GM19395 (cell line): ENCODE measurements around the gene C19orf67.

ENCODE experiments used
- ATAC-seq: cut with Tn5 transposase; IDR thresholded peaks from one replicate; pipeline ENCODE4 v1.9.1; 2021; ENCODE audit warnings: mild to moderate bottlenecking, moderate library complexity; ENCODE audit not compliant: unreplicated experiment

Gene C19orf67

DNA sequence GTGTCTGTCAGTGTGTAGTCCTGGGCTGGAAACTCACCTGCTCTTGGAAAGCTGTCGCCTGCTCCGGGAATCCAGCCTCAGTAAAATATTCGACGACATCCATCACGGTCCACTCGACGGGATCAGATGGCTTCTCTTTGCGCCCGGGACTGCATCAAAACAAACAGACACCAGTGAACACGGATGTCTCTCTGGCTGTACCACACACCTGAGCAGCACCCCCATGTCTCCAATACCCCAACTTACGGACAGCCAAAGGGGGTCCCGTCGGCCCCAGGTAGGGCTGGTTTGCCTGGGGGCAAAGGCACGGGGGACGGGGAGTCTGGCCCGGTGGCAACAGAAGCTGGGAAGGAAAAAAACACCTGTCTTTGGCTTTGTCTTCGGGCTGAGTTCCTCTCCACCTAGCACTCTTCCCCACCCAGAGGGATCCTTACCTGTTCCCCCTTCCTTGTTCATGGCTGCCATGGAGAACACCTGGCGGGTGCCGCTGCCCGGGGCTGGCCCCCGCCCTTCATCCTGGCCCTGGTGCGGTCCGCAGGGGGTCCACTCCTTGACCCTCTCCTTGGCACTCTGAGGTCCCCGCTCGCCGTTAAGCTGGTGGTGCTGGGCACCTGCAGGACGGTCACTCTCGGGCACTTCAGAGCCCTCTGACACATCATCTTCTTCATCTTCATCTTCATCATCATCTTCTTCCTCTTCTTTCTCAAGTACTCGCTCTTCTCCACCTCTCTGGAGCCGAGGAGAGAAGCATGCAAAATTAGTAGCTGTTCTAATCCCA is 3.2 kb upstream of the C19orf67 start:
- no peak for ATAC-seq

DNA sequence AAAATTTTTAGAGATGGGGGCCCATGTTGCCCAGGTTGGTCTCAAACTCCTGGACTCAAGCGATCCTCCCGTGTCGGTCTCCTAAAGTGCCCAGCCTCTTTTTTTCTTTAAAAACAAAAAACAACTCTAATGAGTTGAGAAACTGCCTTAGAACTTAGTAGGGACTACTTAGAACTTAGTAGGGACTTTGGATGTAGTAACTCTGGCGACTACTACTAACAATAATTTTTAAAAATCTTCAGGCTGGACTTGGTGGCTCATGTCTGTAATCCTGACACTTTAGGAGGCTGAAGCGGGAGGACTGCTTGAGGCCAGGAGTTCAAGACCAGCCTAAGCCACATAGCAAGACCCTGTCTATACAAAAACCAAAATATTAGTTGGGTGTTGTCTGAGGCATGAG is 515 bp upstream of the C19orf67 start:
- ATAC-seq: no peak

DNA sequence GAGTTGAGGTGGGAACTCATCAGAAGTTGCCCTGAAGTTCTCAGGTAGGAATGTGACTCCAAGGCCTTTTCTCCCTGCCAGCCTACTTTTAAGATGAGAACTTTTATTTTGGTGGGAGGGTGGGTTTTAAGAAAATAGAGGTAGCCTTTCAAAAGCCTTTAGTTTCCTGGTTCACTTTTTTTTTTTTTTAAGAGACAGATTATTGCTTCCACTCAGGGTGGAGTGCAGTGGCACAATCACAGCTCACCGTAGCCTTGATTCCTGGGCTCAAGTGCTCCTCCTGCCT is 3.0 kb downstream of the C19orf67 start:
- no peak for ATAC-seq

DNA sequence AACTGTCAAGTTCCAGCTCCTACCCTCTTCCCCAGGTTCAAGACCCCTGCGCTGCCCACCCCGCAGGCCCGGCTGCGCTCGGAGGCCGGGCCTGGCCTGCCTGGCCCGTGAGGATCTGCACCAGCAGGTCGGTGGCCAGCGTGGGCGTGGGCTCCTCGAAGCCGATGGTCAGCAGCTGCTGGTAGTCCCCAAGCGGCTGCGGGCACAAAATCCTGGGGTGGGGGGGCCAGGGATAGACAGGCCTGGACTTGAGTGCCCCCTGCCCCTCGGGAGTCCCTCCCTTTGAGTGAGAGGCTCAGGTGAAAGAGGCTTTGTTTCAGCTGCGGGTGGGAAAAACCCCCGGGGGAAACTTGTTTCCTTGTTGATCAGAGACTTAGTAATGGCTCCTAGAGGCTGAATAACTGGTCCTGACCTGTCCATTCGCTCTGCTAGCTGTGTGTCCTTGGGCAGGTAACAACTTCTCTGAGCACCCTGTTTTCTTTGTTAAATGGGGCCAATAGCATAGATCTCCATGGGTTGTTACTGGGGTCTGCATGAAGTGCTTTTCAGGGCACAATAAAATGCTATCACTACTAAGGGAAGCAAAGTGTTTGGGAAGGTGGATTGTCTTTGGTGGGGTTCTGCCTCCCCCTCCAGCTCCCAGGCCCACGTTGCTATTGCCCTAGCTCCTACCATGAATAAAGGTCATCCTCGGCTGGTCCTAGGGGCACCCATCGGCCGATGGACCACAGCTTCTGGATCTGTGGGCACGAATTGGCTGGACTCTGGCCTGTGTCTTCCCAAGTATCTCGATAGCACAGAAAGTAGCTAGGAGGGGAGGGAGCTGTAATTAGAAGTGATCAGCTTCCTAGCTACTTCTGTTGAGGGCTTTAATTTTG is 3.5 kb downstream of the C19orf67 start:
- peak; percentile 13 for ATAC-seq

DNA sequence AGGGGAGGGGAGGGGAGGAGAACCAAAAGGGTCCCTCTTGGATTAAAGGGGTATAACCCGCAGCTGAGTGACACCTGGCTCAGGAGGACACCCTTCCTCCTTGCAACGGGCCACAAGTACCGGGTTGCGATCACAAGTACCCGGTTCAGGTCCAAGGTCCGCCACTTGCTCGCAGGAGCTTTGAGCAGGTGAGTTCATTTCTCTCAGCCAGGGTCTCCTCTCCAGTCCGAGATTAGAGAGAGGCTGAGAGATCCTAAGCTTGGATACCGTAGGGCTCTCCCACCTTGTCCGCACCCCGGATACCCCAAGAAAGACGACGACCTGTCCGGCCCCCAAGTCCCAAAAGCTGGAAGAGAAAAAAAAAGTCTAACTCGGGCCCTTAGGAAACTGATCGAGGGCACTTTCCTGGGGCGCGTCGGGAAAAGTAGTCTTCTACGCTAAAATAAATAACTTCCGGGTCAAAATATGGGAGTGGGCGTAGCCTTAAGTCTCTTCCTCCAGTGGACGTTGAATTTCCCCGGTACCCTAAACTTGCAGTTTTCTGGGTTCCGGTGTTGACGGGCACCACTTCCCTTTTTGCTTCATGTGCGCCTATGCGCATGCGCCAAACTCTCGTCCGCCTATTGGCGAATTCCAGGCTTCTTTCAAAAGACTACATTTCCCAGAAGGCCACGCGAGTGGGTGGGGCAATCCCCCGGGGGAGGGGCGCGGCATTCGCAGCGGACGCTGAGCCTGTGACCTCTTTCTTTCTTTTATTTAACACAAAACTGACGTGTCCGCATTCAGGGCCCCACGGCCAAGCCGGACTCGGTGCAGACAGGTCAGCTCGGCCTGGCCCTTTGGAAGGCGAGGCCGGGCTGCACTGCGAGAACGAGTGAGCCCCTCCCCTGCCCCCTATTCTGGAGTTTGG is 4.4 kb downstream of the C19orf67 start:
- peak; percentile 83 for ATAC-seq

DNA sequence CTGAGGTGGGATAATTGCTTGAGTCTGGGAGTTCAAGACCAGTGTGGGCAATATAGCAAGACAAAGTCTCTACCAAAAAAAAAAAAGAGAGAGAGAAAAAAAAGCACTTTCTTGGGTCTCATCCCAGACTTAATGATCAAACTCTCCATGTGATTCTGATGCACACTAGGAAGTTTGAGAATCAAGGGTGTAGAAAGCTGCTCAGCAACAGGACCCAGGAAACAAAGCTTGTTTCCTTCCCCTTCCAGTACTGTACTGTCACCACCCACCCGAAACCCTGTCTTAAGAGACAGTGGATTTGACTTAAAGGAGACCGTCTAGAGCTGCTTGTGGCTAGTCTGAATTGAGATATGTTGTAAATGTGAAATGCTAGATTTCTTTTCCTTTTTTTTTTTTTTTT is 7.2 kb downstream of the C19orf67 start:
- ATAC-seq: no peak

DNA sequence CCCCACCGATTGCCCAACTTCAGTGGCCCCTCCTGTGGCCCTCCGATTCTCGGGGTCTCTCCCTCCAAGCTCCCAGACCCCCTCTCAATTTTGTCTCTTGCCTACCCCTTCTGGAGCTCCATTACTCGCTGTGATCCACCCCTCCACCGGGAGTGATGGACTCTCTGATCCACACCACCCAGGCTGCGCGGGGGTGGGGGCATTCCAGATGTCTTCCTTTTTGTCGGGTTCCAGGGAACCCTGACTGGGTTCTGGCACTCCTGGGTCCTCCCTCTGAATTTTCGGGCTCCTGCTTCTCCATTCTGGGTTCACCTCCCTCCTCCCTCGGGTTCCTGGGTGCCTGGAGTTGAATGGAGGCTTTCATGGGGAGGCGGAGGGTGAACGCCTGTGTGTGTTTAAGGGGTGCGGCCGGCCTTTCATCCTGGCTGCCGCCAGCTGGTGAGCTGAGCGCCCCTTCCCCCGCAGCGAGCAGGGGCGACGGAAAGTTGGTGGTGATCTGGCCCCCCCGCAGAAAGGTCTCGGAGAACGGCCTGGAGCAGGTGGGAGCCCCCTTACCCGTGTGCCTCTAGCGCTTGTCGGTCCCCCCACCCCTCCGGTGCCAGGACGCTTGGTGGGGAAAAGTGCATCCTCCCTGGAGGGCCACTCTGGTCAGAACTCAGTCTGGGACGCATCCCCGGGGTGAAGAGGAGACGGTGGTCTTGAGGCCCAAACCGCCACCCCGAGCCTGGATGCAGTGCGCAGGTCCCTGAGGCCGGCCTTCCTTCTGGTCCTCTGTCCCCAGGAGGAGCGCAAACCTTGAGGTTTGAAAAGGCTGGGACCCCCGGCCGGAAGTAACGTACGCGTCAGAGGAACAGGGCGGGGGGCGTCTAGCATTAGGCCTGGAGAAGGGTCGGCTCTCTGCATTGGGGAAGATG is 11.4 kb downstream of the C19orf67 start:
- no peak for ATAC-seq

DNA sequence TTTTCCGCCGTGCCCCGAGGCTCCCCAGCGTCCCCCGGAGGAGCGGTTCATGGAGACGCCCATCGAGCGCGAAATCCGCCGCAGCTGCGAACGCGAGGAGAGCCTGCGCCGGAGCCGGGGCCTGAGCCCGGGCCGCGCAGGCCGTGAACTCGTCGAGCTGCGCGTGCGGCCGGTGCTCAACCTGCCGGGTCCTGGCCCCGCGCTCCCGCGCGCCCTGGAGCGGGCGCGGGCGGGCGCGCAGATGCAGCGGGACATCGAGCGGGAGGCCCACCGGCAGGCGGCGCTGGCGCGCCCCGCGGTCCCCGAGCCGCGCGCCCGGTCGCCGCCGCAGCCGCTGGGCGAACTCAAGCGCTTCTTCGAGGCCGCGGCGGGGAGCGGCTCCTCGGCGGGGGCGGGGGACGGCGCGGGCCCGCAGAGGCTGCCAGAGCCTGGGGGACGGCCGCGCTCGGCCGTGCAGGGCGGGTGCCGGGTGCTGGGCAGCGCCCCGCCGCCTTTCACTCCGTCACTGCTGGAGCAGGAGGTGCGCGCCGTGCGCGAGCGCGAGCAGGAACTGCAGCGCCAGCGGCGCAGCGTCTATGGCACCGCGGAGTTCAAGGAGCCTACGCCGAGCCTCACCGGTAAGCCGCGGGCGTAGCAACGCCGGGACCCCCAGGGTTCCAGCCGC is 12.2 kb downstream of the C19orf67 start:
- ATAC-seq: no peak

DNA sequence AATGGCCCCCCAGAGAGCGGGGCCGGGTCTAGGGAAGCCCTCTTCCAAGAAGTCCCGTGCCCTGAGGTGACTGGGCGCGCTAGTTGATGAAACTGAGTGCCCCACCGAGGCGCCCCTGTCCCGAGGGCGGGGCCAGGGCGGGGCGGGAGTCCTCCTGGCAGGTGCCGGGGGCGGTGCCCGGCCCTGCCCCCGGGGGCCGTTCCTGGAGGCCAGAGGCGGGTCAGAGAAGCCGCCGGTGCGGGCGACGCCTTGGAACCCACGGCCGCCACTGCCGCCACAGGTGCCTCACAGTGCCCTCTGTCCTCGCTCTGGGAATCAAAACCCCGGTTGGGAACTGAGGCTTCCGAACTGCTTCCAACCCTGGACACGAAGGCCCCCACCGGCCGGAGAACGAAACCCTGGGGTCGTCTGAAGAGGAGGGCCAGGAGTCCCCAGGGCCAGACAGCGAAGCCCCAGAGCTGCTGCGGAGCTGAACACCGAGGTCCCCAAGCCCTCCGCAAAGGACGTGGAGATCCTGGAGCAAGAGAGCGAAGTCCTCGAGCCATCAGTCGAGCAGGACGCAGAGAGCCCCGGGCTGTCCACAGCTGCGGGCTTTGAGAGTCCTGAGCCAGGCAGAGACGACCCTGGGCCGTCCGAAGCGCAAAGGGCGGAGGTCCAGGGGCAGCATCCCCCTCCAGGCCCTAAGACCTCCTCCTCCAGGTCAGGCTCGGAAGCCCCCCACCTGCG is 12.9 kb downstream of the C19orf67 start, which contains the start of gene MISP3:
TSS of gene MISP3 (plus strand) at position 252 of the 726 bp plus-strand sequence. CDS start 524 bp downstream, outside the sequence.
- no peak for ATAC-seq

DNA sequence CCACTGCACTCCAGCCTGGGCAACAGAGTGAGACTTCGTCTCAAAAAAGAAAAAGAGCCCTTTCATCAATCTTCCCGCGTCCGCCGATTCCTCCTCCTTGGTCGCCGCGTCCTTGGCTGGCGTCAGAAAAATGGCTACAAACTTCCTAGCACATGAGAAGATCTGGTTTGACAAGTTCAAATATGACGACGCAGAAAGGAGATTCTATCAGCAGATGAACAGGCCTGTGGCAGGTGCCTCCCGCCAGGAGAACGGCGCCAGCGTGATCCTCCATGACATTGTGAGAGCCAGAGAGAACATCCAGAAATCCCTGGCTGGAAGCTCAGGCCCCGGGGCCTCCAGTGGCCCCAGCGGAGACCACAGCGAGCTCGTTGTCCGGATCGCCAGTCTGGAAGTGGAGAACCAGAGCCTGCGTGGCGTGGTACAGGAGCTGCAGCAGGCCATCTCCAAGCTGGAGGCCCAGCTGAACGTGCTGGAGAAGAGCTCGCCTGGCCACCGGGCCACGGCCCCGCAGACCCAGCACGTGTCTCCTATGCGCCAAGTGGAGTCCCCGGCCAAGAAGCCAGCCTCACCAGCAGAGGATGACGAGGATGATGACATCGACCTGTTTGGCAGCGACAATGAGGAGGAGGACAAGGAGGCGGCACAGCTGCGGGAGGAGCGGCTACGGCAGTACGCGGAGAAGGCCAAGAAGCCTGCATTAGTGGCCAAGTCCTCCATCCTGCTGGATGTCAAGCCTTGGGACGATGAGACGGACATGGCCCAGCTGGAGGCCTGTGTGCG is 15.1 kb downstream of the C19orf67 start:
- no peak for ATAC-seq

DNA sequence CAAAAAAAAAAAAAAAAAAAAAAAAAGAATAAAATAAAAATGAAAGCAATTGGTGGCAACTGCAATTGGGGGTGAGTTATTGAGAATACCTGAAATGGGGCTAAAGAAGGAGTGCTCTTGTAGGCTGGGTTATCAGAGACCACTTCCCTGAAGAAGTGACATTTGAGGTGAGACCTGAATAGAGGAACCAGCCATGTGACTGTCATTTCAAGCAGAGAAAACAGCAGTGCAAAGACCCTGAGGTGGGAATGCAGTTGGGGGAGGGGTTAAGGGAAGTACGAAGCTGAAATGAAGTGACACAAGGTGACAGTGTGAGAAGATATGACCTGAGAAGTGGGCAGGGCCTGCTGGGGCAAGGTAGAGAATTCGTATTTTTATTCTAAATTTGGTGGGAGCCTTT is 19.4 kb downstream of the C19orf67 start:
- no peak for ATAC-seq

DNA sequence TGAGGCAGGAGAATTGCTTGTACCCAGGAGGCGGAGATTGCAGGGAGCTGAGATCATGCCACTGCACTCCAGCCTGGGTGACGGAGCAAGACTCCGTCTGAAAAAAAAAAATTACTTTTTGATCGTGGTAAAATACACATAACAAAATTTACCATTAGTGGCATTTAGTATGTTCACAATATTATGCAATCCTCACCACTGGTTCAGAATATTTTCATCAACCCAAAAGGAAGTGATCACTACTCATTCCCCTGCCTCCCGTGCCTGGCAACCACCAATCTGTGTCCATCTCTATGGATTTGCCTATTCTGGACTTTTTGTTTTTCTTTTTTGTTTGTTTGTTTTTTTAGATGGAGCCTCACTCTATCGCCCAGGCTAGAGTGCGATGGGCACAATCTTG is 22.5 kb downstream of the C19orf67 start:
- no peak for ATAC-seq

DNA sequence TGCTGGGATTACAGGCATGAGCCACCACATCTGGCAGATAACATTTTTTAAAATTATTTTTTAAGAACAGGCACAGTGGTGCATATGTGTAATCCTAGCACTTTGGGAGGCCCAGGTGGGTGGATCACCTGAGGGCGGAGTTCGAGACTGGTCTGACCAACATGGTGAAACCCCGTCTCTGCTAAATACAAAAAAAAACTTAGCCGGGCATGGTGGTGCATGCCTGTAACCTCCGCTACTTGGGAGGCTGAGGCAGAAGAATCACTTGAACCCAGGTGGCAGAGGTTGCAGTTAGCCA is 23.1 kb downstream of the C19orf67 start:
- no peak for ATAC-seq

DNA sequence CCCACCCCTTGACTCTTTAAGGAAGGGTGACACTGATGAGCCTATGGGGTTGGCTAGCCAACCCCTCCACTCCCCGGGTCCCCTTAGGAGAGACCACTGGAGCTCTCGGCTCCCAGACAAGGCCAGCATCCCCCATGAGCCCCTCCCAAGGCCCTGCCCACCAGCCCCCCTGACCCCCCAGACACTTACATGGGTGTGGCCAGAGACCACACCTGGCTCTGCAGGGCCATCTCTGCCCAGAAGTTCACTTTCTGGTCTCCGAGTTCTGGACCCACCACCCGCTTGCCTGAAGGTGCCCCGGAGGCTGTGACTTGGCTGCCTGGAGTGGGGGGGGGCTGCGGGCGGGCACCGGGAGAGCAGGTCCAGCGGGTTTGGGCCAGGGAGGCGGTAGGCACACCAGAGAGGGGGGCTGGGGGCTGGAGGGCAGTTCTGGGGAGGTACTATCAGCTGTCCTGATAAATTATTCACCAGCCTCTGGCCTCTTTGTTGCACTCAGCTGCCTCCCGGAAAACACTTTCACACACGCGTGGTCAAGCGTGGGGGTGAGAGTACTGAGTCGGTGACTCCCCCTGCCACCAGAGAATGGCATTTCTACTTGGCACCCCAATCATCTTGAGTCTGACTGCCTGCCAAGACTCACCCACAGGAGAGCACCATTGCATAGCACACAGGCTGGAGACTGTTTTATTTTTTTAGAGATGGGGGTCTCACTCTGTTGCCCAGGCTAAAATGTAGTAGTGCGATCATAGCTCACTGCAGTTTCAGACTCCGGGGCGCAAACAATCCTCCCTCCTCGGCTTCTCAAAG is 23.6 kb downstream of the C19orf67 start, which contains the start of gene PALM3:
TSS of gene PALM3 (minus strand) at position 326 of the 807 bp plus-strand sequence. CDS start at position 230, 96 bp downstream.
- no peak for ATAC-seq

DNA sequence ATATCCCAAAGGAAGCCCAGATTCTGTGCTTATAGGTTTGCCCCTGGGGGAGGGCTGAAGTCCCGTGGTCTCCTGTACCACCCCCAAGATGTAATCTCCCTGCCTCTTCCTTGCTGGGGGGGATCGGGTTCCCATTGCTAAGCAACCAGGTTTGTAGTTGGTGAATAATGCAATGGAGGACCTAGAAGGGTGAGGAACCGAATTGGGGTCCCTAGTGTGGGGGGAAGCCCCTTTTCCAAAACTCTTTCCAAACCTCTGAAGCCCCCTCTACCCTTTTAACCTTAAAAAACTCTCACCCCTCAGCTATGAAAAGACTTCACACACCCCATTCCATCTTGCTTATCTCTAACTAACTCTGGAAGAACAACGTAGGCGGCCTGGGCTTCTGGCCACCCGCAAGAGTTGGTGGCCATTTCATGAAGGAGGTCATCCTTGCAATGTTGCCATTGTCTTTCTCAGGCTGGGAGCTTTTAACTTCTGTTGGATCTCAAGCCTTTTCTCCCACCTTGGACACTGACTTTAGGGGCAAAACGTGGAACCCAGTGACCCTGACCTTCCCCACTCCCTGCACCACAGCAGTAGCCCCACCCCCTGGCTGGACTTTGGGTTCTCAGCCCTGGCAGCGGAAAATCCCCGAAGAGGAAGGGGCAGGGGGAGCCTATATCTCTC is 24.4 kb downstream of the C19orf67 start:
- ATAC-seq: no peak

DNA sequence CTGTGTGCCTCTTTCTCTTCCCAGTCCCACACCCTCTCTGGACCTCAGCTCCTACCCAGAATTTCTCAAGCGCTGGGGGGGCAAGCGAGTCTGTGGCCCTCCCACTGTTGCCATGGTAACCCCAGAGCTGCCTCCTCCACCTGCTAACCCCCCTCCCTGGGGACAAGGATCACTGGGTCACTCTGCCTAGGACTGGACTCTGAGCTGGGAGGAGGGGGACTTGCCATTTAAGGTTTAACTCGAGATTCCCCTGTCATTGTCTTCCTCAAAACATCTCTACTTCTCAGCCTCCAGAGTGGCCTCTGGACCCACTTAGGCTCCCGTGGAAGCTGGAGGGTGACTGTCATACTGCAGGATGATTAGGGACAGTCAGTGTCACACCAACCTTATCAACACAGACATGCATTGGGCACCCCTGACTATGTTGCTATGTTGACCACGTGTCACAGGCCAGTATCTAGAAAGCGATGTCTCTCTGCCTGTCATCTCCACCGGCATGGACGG is 25.9 kb downstream of the C19orf67 start:
- no peak for ATAC-seq

DNA sequence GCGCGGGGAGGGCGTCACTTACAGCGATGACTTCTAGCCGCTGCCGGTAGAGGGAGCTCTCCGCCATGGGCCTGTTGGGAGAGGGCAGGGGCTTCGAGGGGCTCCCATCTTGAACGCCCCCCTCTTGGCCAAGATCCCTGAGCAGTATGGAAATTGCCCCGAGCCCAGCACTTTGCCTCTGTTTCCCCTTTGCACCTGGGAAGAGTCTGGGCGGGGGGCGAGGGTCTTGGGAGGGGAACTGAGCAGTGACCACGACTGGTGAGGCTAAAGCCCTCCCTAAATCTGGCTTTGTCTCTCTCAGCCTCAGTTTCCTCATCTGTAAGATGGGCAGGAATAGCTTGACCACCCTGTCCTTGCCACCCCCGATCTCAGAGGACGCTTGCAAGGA is 26.5 kb downstream of the C19orf67 start:
- ATAC-seq: no peak
